Fibroblast of the aortic adventitia (primary cell): ENCODE data around the gene ZCCHC14. TPM values are rescaled to one million over a fixed set of nuclear protein-coding genes. Genes with fewer than 3 reads are reported as not detected.

Experiments
- DNase-seq: peaks from one replicate; pipeline ENCODE4 v3.0.0-alpha.2; 2010; ENCODE audit warnings: low read depth
- H3K4me3 ChIP-seq: 2 replicates; pipeline ENCODE4 v1.5.1; 2011; ENCODE audit warnings: low read depth, mild to moderate bottlenecking, control low read depth, low read length, moderate library complexity
- CTCF ChIP-seq: IDR thresholded peaks from 2 replicates; pipeline ENCODE4 v1.5.1; 2011; ENCODE audit warnings: mild to moderate bottlenecking, low read length, control low read depth, inconsistent platforms; ENCODE audit not compliant: insufficient read depth
- total RNA-seq: library from RNA; depleted of rRNA; stranded (reverse); fragments of >200 nt; gene quantifications from 2 replicates; pipeline ENCODE4 v1.2.3, GENCODE V29; 2012; ENCODE audit warnings: low replicate concordance

Gene ZCCHC14
- total RNA-seq, 1 donor, result 24.5 TPM

- H3K4me3 ChIP-seq, result no peak overlapping the region
- TF ChIP-seq CTCF, result no peak
- DNase-seq, result no peak
Observed at GRCh38 chr16:87534030-87534653, 41.3 kb upstream of the ZCCHC14 start.

GRCh38 chr16:87533061-87533460, 40.2 kb upstream of the ZCCHC14 start:
- H3K4me3 ChIP-seq, result no peak overlapping the region
- no peak for TF ChIP-seq CTCF
- DNase-seq, result no peak

- no peak overlapping the region for H3K4me3 ChIP-seq
Observed at GRCh38 chr16:87531418-87531817, 38.6 kb upstream of the ZCCHC14 start.

GRCh38 chr16:87528690-87529579, 36.1 kb upstream of the ZCCHC14 start:
- no peak for DNase-seq
- no peak for TF ChIP-seq CTCF
- no peak overlapping the region for H3K4me3 ChIP-seq

More at GRCh38 chr16:87531418-87531817, 38.6 kb upstream of the ZCCHC14 start:
- no peak for DNase-seq
- TF ChIP-seq CTCF, result no peak

GRCh38 chr16:87527055-87527724, 34.4 kb upstream of the ZCCHC14 start:
- no peak overlapping the region for H3K4me3 ChIP-seq
- TF ChIP-seq CTCF, result no peak
- DNase-seq, result no peak

GRCh38 chr16:87526238-87526947, 33.6 kb upstream of the ZCCHC14 start:
- DNase-seq, result no peak
- no peak for TF ChIP-seq CTCF
- no peak overlapping the region for H3K4me3 ChIP-seq
